Cardiac muscle cell (in vitro differentiated cells and primary cell): ENCODE measurements around the gene PRR15L. TPM values are rescaled to one million over a fixed set of nuclear protein-coding genes. Genes with fewer than 3 reads are reported as not detected.

ENCODE experiments used
- DNase-seq, 2 donors: peaks; one replicate each; pipeline versions ENCODE4 v3.0.0 to v3.0.0-alpha.2; 2010 to 2017; ENCODE audit warnings: low read depth in 1 of 2, low spot score in 1 of 2
- H3K27ac ChIP-seq: fragments of 200-600 bp; sonication (generic); 2 replicates; pipeline ENCODE4 v1.5.1; 2016
- H3K27me3 ChIP-seq: fragments of 200-600 bp; sonication (generic); 2 replicates; pipeline ENCODE4 v1.6.0; 2016; ENCODE audit warnings: control low read depth
- H3K36me3 ChIP-seq: fragments of 200-600 bp; sonication (generic); 2 replicates; pipeline ENCODE4 v1.5.1; 2016; ENCODE audit warnings: control low read depth
- H3K4me1 ChIP-seq: fragments of 200-600 bp; sonication (generic); 2 replicates; pipeline ENCODE4 v1.8.1; 2017; ENCODE audit warnings: low read depth, mild to moderate bottlenecking, mixed run types
- H3K4me3 ChIP-seq: fragments of 200-600 bp; sonication (generic); 2 replicates; pipeline ENCODE4 v1.5.1; 2016; ENCODE audit warnings: mild to moderate bottlenecking
- H3K9me3 ChIP-seq: fragments of 200-600 bp; sonication (generic); 2 replicates; pipeline ENCODE4 v1.5.1; 2017; ENCODE audit warnings: low read depth, mild to moderate bottlenecking, control low read depth
- CTCF ChIP-seq: IDR thresholded peaks from 2 replicates; pipeline ENCODE4 v1.5.1; 2012; ENCODE audit warnings: low read depth, mild to moderate bottlenecking, low read length
- polyA plus RNA-seq: library from polyadenylated mRNA; unstranded; fragments of >200 nt; fragmentation: Nextera tagmentation; extraction: Ambion mirVana; gene quantifications from 2 replicates; pipeline ENCODE4 v1.2.1, GENCODE V29; 2016
- total RNA-seq: library from RNA; depleted of rRNA; stranded (reverse); fragments of >200 nt; gene quantifications from 2 replicates; pipeline ENCODE4 v1.2.3, GENCODE V29; 2016

Gene PRR15L
- total and polyA plus RNA-seq, 2 experiments from 2014 or later = not detected

GRCh38 chr17:47970725-47971499 lies 13.2 kb upstream of the PRR15L start, which contains the start of gene CDK5RAP3:
CDK5RAP3 (plus strand) TSS chr17:47971113; CDS start chr17:47971147, 34 bp downstream.
- DNase-seq = peak; percentile 100
- peaks cover 12% of the 10 kb centered on the region for H3K36me3 ChIP-seq
- no peaks in the 10 kb centered on the region for H3K9me3 ChIP-seq
- H3K4me3 ChIP-seq = peak within 1 kb of the TSS; percentile 78
- H3K27ac ChIP-seq = peak within 1 kb of the TSS; percentile 21
- no peaks in the 10 kb centered on the region for H3K27me3 ChIP-seq
- no peaks in the 10 kb centered on the region for H3K4me1 ChIP-seq
- TF ChIP-seq CTCF = peak; percentile 90

- Histone ChIP-seq H3K36me3 (peaks cover 9% of the 10 kb centered on the region), H3K27me3 (no peaks in the 10 kb centered on the region), H3K27ac (no peak overlapping the region), H3K9me3 (no peaks in the 10 kb centered on the region), H3K4me3 (no peak overlapping the region), H3K4me1 (no peaks in the 10 kb centered on the region)
- DNase-seq = no peak
- no peak for TF ChIP-seq CTCF
These were observed 12.4 kb upstream of the PRR15L start for GRCh38 chr17:47969930-47970724.

GRCh38 chr17:47968836-47969235 lies 11.2 kb upstream of the PRR15L start:
- H3K4me1 ChIP-seq = no peaks in the 10 kb centered on the region
- H3K4me3 ChIP-seq = no peak overlapping the region
- H3K27ac ChIP-seq = no peak overlapping the region
- no peaks in the 10 kb centered on the region for H3K9me3 ChIP-seq
- no peak for DNase-seq
- no peaks in the 10 kb centered on the region for H3K27me3 ChIP-seq
- no peaks in the 10 kb centered on the region for H3K36me3 ChIP-seq
- no peak for TF ChIP-seq CTCF

GRCh38 chr17:47967607-47968252 lies 10.0 kb upstream of the PRR15L start:
- Histone ChIP-seq H3K4me3 (no peak overlapping the region), H3K4me1 (no peaks in the 10 kb centered on the region), H3K27me3 (no peaks in the 10 kb centered on the region), H3K36me3 (no peaks in the 10 kb centered on the region), H3K9me3 (no peaks in the 10 kb centered on the region), H3K27ac (no peak overlapping the region)
- peak in 1 of 2 donors; percentile 70 for DNase-seq
- no peak for TF ChIP-seq CTCF

- no peaks in the 10 kb centered on the region for H3K4me1 ChIP-seq
- H3K27ac ChIP-seq = no peak overlapping the region
- no peaks in the 10 kb centered on the region for H3K27me3 ChIP-seq
- no peak overlapping the region for H3K4me3 ChIP-seq
- no peak for DNase-seq
- TF ChIP-seq CTCF = no peak
- no peaks in the 10 kb centered on the region for H3K9me3 ChIP-seq
- no peaks in the 10 kb centered on the region for H3K36me3 ChIP-seq
These were observed 8.4 kb upstream of the PRR15L start for GRCh38 chr17:47966079-47966519.
